T-helper 1 cell treated with Interleukin-12 subunit alpha and Interleukin-12 subunit beta and Interleukin-4 antibody, amounts not matched to agents 30 ng/mL and 1 ng/mL, for 36 hours (primary cell): ENCODE measurements around the gene IL1RAPL2. TPM values are rescaled to one million over a fixed set of nuclear protein-coding genes. Genes with fewer than 3 reads are reported as not detected.
"Not testable (repeated sequence)": the region's sequence is repeated elsewhere in the genome, so short reads cannot be mapped to it uniquely, and the experiment has no call there.

Experiments
- intact Hi-C: fragments of 100-400 bp; cut with micrococcal nuclease; formaldehyde crosslinking; loops from one replicate; pipeline ENCODE4 v1.15.1; 2024
- total RNA-seq: library from RNA; stranded (reverse); gene quantifications from 2 replicates; pipeline ENCODE4 v1.2.3, GENCODE V29; 2022

IL1RAPL2 gene
- total RNA-seq, 1 donor from 2014 or later, result not detected

GRCh38 chrX:104852241-104852640 is 286.2 kb downstream of the IL1RAPL2 start:
- intact Hi-C loops, result no loop called here

DNA sequence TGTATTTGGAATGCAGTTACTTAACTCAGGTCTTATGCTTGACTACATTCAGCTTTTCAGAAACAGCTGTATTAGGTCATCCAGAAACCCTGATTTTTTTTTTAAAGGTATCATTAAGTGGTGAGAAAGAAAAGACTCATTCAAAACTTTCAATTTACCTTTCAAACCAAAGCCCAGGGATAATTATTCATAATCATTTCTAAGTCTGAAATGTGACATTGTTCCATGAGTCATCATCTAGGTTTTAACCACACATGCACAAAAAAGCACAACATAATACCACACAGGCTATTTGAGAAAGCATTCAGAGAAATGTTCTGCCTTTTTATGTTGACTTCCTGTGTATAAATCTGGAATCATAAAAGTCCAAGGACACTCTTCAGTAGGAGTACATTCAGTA is 288.2 kb downstream of the IL1RAPL2 start:
- intact Hi-C loops, result no loop called here

DNA sequence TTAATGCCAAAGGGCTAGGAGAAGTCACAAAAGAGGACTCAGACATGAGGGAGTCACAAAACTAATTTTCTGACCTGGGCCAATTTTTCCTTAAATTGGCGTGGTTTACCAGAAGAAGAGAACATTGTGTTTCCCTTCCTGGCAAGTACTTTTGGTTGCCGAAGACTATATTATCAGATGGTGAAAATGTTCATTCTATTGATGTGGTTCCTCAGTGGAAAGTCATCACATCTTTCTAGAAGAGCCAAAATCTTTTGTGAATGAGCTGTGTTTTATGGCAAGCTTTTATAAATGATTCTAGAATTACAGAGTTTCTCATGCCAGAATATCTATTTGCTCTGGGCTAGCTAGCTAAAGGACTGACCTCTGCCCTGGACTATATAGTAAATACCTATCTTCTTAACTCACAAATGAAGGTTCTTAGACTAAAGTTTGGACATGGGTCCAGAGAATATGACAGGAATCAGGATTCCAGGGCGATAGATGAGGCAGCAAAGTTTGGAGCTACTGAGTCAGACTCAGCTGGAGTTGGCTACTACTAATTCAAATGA is 288.9 kb downstream of the IL1RAPL2 start:
- intact Hi-C loops, result no loop called here

GRCh38 chrX:104863466-104863865 is 297.5 kb downstream of the IL1RAPL2 start:
- intact Hi-C loops, result no loop called here

DNA sequence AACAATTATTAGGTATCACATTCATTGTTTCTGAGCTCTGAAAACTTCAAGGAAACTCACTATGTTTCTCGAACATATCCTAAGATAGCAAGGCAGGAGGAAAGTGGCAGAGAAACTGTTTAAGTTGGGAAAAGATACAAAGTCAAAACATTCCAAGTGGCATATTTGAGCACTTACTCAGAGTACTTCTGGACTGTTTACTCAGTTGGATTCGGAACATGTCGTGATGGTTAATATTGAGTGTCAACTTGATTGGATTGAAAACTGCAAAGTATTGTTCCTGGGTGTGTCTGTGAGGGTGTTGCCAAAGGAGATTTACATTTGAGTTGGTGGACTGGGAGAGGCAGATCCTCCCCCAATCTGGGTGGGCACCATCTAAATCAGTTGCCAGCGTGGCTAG is 298.3 kb downstream of the IL1RAPL2 start:
- intact Hi-C loops, result no loop called here

- intact Hi-C loops, result no loop called here
These were observed 311.5 kb downstream of the IL1RAPL2 start for GRCh38 chrX:104877504-104877903.

GRCh38 chrX:104902070-104902469 is 336.1 kb downstream of the IL1RAPL2 start:
- intact Hi-C loops, result no loop called here

DNA sequence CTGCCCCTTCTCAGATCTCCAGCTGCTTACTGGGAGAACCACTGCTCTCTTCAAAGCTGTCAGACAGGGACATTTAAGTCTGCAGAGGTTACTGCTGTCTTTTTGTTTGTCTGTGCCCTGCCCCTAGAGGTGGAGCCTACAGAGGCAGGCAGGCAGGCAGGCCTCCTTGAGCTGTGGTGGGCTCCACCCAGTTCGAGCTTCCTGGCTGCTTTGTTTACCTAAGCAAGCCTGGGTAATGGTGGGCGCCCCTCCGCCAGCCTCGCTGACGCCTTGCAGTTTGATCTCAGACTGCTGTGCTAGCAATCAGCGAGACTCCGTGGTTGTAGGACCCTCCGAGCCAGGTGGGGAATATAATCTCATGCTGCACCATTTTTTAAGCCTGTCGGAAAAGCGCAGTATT is 343.7 kb downstream of the IL1RAPL2 start:
- intact Hi-C loops, result not testable (repeated sequence)

DNA sequence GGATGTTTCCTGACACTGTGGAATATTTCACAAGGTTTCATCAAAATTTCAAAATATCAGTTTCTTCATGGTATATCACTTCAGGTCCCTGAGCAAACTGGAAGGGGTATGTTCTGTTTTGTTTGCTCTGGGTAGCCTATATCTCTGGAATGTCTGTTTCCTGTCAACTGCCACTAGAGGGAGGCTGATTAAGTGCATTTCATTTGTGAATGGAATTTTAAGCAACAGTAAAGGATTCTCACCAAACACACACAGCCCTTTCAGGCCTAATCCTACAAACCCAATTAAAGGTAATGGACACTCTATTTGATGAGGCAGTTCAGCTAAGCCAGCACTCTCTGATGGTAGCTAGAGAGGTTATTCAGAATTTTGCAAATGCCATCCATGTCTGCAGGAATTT is 347.3 kb downstream of the IL1RAPL2 start:
- intact Hi-C loops, result no loop called here

DNA sequence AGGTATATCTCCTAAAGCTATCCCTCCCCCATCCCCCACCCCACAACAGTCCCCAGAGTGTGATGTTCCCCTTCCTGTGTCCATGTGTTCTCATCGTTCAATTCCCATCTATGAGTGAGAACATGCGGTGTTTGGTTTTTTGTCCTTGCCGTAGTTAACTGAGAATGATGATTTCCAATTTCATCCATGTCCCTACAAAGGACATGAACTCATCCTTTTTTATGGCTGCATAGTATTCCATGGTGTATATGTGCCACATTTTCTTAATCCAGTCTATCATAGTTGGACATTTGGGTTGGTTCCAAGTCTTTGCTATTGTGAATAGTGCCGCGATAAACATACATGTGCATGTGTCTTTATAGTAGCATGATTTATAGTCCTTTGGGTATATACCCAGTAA is 348.7 kb downstream of the IL1RAPL2 start:
- intact Hi-C loops, result not testable (repeated sequence)

- intact Hi-C loops, result no loop called here
These were observed 352.1 kb downstream of the IL1RAPL2 start for GRCh38 chrX:104918122-104918521.

- intact Hi-C loops, result loop anchor here (1.0 to 10.0 kb wide), 5 partner anchors 10 to 827 kb away; partner anchors contain the start of gene IL1RAPL2
These were observed 355.7 kb downstream of the IL1RAPL2 start for GRCh38 chrX:104921584-104922205.

DNA sequence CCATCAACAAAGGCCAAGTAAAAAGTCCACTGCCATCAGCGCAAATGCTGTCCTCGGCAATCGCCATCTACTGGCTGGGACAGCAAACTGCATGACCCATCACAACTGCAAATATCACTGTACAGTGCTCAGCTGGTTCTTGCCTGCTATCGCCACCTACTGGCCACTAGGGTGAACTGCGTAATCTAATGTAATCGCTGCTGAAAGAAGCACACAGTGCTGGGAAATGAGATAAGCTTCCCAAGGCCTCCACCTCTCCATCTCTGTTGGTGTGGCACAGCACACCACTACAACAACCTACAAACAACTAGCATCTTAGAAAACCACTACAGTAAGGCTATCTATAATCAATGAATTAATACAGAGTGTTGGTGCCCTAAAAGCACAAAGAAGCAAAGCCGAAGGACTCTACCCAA is 356.2 kb downstream of the IL1RAPL2 start:
- intact Hi-C loops, result loop anchor here (1.0 to 10.0 kb wide), 5 partner anchors 11 to 827 kb away; partner anchors contain the start of gene IL1RAPL2

DNA sequence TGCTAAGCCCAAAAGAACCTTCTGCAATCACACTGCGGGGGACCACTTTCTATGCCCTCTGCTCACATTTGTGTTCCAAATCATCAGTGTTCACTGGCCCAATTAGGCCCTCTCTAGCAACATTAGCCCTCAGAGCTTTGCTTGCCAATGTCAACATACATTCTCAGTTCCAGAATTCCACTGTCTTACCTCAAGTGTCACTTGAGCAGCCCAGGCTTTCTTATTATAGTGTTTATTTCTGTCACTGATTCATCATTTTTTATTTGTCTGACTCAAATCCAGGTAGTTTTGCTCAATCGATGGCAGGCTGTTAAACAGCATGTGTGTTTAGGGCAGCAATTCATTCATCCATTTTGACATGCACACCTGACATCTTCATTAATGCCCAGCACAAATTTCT is 363.3 kb downstream of the IL1RAPL2 start:
- intact Hi-C loops, result loop anchor here (10.0 kb wide), 1 partner anchor 835 kb away; no protein-coding TSS in a partner anchor

DNA sequence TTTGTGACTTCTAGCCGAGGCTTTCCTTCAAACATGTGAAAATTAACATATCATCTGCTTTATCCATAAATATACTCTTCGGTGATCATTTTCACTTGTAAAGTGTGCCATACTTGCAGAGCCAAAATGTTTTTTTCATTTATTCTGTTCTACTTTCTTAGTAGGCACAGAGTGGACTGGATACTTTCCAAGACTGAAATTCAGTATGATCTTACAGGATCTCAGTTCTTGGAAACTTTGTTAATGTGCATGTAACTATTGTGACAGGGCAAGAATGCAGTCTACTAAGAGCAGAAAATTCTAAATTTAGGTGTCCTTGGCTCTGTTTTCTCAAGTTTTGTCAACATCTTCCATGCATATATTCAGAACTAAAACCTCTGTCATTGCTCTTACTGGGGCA is 369.6 kb downstream of the IL1RAPL2 start:
- intact Hi-C loops, result no loop called here

GRCh38 chrX:104953251-104953650 is 387.3 kb downstream of the IL1RAPL2 start:
- intact Hi-C loops, result no loop called here

GRCh38 chrX:104961926-104962325 is 395.9 kb downstream of the IL1RAPL2 start:
- intact Hi-C loops, result no loop called here

DNA sequence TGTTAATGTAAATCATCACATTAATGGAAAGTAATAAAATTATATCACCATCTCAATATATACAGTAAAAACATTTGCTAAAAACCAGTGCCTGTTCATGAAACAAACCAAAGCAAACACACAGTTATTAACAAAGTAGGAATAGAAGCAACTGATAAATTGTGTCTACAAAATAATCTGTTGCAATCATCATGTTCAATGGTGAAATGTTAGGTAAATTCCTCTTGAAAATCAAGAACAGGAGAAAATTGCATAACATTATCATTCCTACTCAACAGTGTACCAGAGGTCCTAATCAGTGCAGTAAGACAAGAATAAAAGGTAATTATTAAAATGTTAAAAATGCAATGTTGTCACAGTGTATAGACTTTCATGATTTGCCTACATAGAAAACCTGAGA is 402.2 kb downstream of the IL1RAPL2 start:
- intact Hi-C loops, result no loop called here

- intact Hi-C loops, result no loop called here
These were observed 406.7 kb downstream of the IL1RAPL2 start for GRCh38 chrX:104972737-104973136.

DNA sequence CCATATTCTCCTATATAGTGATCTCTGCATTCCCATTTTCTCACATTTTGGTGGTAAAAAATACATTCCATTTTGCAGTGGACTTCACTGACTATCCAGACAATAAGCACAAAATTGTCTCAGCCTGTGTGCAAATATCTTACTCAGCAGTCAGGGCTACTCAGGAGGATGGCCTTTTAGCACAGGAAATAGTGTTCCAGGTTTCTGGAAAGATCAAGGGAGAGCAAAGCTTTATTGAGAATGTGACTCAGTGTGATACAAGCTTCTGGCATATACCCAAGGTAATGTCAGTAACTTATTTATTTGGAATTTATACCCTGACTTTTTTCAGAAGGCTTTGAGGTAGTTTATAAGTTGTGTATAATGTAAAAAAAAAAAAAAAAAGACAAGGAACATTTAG is 421.1 kb downstream of the IL1RAPL2 start:
- intact Hi-C loops, result no loop called here

DNA sequence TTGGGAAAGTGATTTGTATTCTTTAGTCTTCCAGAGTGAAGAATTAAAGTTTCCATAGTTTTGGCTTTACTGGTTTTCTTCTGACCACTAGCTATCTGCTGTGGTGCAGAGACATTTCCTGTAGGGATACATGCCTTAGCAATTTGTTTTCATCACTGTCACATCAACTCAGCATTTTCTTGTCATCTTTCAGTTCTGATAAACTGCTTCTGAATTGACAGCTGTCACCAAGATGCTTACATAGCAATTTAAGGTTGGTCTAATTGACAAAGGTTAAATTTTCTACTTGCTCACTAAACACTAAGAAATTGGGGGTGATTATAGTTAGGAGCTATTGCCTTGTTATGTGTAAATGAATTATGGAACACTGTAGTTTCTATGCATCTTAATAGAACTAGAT is 422.0 kb downstream of the IL1RAPL2 start:
- intact Hi-C loops, result no loop called here

GRCh38 chrX:104995546-104995945 is 429.5 kb downstream of the IL1RAPL2 start:
- intact Hi-C loops, result no loop called here

GRCh38 chrX:105006103-105006502 is 440.1 kb downstream of the IL1RAPL2 start:
- intact Hi-C loops, result no loop called here
